ENCODE data around the gene FAM236A. TPM values are rescaled to one million over a fixed set of nuclear protein-coding genes. Genes with fewer than 3 reads are reported as not detected.

The FAM236A gene
- total RNA-seq, 1 donor from 2014 or later: not detected

Other genes starting within 250 kb of the FAM236A start
- gene PHKA1, start 223.9 kb upstream of the FAM236A start, total RNA-seq: 6.4 TPM in 2 replicates
- not detected in 2 replicates for gene DMRTC1B, start 161.3 kb upstream of the FAM236A start, total RNA-seq
- gene FAM236B, start 155.5 kb upstream of the FAM236A start, total RNA-seq: not detected in 2 replicates
- not detected in 2 replicates for gene FAM236D, start 130.0 kb upstream of the FAM236A start, total RNA-seq
- not detected in 2 replicates for gene FAM236C, start 25.6 kb upstream of the FAM236A start, total RNA-seq
- not detected in 2 replicates for gene DMRTC1, start 5.6 kb downstream of the FAM236A start, total RNA-seq
- gene PABPC1L2B, start 64.7 kb downstream of the FAM236A start, total RNA-seq: 0.17 TPM in 1 of 2 replicates, not detected in the other
- gene PABPC1L2A, start 141.3 kb downstream of the FAM236A start, total RNA-seq: not detected in 2 replicates